HG02588 (cell line): ENCODE results near the gene SLIT3.

Experiments
- ATAC-seq: cut with Tn5 transposase; IDR thresholded peaks from one replicate; pipeline ENCODE4 v1.9.1; 2021; ENCODE audit warnings: mild to moderate bottlenecking, moderate library complexity; ENCODE audit not compliant: unreplicated experiment

Gene SLIT3

DNA sequence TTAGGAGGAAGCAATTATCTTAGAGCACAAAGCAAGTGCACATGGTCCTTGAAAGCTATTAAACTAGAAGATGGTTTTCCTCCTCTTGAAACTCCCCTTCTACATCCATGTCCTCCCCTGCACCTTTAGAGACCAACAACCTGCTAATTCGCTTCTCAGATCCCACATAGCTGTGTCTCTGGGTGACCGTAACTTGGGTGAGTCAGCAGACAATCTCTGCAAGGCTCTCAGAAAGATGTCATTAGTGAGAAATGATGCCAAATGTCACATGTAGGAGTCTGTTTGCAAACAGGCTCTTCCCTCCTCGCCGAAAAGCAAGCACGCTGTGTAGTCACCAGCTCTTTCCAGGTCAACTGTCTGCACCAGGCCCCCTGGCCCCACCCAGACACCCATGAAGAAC is 291.8 kb downstream of the SLIT3 start:
- ATAC-seq = no peak

DNA sequence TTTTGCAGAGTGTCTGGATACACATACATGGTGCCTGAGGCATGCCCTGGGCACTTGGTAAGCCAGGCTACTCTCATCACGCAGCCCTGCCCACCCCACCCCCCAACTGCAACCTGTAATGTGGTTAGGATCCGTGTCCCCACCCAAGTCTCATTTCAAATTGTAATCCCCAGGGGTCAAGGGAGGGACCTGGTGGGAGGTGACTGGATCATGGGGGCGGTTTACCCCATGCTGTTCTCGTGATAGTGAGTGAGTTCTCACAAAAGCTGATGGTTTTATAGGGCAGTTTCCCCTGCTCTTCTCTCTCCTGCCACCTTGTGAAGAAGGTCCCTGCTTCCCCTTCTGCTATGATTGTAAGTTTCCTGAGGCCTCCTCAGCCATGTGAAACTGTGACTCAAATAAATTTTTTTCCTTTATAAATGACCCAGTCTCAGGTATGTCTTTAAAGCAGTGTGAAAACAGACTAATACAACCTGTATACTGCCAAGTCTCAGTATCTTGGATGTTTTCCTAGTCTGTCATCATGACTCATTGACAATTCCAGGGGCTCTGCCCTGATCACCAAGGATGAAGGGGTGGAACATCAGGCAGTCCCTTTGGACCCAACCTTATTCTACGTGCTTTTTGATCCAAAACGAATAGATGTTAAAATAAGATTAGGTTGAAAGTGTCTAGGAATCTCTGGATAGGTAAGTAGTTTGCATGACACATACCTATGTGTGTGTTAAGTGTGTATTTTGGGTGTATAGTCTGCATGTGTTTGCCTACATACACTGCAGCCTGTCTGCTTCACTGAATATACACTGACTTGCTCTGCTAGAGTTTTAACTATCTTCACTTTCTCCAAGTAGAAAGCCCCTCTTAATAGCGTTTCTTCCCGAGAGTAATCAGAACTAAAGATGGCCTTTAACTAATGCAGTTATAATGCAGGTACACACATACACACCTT is 293.8 kb downstream of the SLIT3 start:
- no peak for ATAC-seq

DNA sequence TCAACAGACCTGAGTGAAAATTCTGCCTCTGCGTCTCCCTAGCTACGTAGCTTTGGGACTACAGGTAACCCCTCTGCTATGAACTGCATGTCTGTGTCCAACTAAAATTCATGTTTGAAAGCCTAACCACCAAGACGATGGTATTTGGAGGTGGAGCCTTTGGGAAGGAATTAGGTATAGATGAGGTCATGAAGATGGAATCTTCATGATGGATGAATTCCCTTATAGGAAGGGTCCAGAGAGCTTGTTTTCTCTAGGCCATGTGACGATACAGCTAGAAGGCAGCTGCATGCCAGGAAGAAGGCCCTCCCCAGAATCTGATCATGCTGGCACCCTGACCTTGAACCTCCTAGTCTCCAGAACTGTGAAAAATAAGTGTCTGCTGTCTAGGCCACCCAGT is 296.4 kb downstream of the SLIT3 start:
- ATAC-seq = no peak

DNA sequence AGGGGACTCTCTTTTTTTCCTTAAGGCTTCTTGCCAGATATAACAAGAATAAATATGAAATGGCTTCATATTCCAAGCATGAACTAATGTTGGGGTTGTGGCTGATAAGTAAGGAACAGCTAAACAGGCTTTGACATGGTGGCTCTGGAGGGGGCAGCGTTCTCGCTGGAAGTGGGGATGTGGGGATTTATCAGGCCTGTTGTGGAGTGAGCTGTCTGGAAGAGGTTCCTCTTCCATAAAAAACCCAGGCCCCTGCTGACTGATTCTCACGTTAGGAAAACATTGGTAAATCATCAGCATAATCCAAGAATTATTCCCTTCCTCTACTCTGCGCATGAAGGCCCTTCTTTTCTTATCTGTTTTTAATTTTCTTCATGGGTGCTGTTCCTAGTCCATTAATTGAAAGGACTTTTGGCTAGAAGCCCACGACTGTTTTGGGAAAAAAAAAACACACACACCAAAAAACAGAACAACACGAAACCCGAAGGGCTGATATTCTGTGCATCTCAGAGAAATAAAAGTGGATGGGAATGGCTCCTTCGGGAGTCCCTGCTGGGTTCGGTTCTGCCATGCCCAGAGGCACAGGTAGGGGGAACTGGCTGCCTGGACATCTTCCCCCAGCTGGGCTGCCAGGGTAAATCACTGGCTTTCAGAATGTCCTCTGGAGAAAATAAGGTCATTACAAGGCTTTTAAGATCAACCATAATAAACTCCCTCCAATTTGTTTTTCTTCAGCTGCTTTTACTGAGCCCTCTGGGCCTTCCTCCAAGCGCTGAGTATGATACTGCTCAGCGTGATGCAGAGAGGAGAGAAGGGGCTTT is 297.0 kb downstream of the SLIT3 start:
- no peak for ATAC-seq

DNA sequence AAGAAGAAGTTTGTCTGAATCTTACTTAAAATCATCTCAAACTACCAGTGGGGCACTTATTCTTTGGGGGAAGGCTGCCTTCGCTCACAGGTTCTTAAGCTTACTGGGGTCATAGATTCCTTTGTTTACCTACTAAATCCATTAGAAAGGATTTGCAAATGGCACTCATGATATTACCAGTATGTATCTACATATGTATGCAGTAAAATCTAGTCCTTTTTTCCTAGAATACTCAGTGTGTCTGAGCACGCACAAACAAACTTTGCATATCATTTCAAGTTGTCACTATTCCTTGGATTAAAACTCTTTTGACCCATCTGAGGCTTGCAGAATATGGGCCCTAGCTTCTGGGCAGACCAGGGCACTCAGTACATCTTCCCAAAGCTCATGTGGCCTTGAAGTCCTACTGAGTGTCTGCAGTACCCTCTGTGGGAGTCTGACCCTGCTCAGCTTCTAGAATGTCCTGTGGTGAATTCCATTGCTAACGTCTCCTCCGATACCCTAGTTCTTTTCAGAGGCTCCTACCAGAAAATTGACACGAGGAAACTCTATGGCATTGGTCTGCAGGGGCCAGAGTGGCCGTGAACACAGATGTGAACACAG is 297.9 kb downstream of the SLIT3 start:
- no peak for ATAC-seq

DNA sequence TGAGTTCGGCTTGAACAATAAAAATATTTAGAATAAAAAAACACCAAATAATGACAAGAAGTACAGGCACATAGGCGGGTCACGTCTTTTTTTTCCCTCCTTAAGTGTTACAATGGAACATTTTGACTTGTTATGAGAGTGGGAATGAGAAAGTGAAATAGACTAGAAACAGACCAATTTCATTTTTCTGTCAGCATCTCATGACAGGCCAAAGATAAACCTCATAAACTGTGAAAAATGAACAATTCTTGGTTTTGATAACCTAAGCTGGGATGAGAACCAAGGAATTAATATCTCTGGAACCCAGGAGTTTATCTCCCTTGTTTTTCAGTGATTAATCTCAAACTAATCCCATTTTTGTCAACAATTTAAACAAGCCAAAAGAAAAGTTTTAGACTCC is 299.5 kb downstream of the SLIT3 start:
- ATAC-seq = no peak

DNA sequence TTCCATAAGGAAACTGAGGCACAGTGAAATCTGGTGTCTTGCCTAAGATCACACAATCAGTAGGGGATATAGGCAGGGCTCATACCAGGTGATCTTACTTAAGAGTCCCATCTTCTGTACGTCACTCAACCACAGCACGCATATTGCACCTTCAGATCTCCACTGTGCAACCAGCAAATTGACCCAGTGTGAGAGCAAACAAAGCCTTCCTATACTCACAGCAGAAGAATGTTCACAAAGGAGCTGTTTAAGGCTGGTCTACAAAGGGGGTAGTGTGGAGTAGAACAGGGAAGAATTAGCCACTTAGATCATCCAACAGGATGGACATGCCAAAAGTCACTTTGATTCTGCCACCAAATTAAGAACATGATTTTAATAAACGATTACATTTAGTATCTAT is 305.9 kb downstream of the SLIT3 start:
- no peak for ATAC-seq

DNA sequence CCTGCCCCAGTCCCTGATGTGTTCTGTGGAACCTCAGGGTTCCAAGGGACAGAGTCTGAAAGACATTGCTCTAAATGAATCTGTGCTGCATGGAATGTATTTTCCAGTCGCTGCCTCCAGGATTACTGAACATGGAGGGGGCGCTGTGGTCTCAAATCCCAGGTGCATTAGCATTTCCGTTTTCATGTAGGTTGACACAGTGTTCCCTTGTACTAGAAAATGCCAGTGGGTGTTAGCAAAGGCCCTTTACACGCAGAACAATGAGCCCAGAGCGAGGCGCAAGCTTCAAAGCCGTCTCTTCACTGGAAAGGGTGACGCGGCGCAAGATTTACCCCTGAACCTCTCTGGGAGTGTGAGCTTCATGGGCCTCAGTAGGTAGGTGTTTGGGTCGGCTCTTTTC is 308.3 kb downstream of the SLIT3 start:
- no peak for ATAC-seq

DNA sequence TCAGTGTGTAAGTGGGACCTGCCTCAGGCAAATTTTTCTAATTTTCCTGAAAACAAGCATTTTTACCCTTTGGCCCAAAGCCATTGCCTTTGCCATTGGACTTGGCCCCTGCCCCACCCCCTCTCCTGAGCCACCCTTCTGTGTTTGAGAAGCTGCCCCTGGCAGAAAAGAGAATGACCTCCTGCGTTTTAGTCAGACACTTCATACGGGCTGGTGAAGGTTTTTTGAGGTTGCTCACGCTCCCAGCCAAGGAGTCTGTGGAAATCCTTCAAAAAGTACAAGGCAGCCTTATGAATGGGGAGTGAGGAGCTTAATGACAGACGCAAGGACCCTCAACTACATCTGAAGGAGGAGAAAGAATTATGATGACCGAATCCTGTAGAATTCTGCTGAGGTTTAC is 308.9 kb downstream of the SLIT3 start:
- ATAC-seq = no peak

DNA sequence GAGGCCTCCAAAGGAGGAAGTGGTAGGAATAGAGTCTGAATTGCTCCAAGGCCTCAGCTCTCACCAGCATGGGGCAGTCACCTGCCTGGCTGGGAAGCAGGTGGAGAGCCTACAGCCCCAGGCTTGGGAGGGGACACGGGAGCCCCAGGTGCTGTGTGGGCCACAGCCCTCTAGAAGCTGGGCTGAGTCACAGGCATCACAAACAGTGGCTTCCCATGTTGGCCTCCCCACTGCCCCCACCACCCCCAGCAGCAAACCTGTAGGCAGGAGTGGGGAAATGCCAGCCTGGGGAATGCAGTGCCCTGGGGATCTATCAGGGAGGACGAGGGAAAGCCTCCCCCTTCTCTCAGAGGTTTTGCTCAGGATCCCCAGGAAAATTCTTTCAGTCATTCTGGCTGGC is 309.6 kb downstream of the SLIT3 start:
- no peak for ATAC-seq

DNA sequence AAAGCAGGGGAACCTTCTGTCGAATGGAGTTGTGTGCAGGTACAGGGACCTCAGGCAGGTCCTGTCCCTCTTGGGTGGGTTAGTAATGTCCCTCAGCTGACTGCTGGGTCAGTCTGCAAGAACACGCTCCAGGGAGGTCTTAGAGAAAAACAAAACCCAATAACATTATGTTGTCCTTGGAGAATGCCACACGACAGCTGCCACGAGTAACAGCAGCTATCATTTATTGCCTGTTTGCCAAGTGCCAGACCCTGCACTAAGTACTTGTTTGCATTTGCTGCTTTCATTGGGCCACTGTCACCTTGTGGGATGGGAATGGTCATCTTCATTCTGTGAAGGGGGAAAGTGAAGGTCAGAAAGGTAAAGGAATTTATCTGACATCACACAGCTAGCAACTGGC is 310.3 kb downstream of the SLIT3 start:
- no peak for ATAC-seq

DNA sequence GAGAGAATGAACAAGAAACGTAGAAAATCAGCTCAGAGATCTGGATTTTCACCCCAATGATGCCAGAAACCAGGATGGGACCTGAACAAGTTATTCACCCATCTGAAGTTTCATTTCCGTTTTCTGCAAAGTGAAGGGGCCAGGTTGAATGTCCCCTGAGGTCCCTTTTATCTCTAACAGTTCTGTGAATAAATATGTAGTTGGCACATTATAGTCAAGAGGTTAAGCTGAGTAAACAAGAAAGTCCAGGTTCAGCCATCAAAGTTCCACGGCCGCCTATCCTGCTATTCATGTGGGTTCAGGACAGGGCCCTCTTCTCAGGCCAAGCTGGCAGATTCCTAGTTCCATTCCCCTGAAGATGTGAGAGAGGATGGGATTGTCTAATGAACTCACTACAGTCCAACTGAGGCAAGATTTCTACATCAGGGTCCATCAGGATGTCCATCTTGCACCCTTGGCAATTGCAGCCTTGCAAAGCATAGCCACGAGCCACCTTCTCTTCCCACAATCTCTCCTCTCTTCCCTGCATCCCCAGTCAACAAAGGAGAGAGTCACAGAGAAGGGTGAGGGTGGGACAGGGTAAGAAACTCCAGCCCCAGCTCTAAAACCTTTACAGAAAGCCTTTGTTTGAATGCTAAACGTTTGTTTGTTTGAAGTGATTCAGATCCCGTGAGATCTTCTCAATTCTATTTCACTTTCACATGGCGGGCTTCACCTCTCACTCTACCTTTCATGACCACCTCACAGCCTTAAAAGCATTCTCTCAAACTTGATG is 311.0 kb downstream of the SLIT3 start:
- no peak for ATAC-seq

DNA sequence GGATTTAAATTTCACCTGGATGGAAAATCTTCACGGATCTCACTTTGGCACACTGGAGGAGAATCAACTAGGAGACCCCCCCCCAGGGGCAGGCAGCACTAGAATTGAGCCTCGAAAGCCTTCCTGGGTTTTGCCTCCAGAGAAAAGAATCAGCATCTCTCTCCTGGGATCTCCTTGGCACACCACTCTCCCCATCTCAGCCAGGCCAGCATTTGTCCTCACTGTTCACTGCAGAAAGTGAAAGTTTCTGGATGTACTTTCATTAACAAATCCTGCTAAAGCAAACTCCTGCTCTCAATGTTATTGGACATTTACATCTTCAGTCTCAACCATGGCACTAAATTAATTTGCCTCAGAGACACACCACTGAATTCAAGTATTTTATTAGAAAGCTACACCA is 312.2 kb downstream of the SLIT3 start:
- no peak for ATAC-seq

DNA sequence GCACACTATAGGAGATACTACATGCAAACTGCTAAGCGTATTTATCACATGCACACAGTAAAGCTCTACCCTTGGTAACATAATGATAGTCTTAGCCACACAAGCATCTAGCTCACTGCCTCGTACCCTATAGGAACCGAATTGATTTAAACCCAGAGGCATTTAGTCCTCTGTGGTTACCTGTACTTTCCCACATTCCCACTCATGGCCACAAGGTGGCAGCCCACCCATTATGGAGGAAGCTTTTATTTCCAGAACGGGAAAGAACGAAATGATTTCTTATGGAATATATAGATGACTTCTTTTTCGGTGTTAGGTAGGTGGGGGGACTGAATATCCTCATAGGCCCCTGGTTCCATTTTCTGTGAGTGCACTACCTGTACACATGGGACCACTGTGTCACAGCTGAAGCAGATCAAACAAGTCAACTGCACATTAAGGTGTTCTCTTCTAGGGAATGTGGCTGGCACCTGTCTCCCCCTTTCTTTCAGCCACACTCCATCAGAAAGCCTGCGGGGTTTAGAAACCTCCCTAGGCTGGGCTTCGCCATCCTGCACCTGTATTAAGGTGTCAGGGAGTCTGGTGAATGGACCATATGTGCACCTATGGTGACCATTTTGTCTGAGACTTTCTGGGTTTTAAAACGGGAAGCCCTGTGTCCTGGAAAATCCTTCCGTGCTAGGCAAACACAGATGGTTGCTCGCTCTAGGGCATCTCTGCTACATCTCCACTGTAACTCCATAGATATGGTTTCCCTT is 313.2 kb downstream of the SLIT3 start:
- ATAC-seq = no peak

DNA sequence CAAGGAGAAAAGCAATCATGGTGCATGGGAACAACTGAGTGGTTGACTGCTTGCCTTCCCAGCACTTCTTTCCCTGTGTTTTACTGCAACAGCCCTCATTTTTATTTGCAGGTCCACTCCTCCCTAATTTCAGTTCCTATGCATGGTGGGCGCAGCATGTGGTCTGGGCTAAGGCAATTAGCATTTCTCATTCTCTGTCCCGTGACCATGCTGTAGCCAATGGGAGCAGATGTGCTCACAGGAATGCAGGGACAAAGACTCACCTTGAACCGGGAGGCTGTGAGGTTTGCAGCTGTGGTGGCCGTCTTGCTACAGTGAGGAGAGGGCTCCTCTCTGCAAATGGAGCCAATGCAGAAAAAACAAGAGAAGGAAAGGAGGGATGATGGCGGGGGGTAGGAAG is 315.5 kb downstream of the SLIT3 start:
- no peak for ATAC-seq

DNA sequence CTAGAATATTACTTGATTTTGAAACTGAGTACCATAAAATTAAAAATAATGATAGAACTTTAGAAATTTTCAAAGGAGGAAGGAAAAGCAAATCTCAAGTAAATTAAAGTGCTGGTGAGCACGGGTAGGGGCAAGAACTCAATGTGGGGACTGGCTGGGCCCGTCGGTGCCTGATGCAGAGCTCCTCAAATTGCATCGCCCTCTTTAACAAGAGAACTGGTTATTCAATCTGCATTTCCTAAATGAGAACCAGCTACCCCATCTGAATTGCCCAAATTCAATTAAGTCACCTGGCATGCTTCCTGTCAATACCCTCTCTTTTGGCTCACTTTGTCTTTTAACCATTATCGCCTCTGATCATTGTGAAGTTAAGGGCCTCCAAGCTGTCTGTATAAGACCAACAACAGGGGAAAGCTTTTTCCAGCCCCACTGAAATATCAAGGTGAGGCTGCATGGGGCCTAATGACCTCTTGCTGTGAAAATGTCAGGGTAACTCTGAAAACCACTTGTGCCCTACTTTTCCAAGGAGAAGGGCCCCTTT is 316.7 kb downstream of the SLIT3 start:
- ATAC-seq = no peak

DNA sequence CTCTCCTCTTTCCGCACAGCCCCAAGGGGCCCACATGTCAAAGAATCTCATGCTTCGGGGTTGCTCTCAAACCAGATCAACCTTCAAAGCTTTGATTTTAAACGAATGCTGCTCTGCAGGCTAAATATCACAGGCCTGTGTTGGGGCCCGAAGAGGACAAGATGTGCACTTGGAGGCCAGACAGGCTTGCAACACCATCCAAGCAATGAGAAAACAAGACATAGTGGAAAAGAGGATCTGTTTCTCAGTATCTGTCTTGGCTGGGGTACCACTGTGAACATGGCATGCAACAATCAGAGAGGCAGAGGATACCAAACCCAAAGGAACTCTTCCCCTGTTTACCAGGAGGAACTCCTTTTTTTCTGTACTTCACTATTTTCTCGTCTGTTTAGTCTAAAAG is 321.8 kb downstream of the SLIT3 start:
- ATAC-seq = no peak

DNA sequence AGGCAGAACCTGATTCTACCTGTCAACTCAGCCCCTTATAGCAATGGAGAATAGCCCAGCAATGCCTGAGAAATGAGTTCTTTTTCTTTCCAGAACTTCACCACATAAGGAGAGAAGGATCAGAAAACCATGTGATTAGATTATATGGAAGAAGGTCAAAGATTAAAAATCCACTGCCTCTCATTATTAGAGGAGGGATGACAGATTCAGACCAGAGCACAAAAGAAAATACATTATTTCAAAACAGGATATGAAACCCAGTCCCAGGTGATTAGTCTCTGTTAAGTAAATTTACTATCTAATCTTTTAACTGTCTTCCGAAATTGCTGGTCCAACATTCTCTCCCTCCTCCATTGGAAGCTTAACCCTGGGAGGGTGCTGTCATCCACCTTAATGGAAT is 322.4 kb downstream of the SLIT3 start:
- no peak for ATAC-seq

DNA sequence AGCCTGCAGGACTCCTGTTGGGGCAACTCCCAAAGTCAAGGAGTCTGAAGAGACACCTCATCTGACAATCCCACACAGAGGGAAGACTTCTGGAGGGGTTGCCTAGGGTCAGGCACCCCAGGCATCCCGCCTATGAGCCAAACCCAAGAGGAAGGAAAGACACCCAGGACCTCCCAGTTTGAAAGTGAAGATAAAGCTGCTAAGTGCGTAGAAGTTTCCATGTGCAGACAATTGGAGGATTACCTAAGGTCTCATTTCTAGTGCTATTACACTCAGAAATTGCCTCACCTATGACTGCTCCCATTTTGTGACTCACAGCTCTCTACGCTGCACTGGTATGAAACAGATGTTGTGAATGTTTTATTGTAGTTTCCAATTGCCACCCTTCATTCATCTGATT is 322.9 kb downstream of the SLIT3 start:
- no peak for ATAC-seq
